ENCODE measurements around the gene RBM20. TPM values are rescaled to one million over a fixed set of nuclear protein-coding genes. Genes with fewer than 3 reads are reported as not detected.
A peak's percentile ranks its signal among the peaks of the same experiment; 100 is the strongest.

The RBM20 gene
- total and polyA plus RNA-seq, 5 experiments from 2014 or later: 0.20 to 0.93 (median 0.49) TPM

DNA sequence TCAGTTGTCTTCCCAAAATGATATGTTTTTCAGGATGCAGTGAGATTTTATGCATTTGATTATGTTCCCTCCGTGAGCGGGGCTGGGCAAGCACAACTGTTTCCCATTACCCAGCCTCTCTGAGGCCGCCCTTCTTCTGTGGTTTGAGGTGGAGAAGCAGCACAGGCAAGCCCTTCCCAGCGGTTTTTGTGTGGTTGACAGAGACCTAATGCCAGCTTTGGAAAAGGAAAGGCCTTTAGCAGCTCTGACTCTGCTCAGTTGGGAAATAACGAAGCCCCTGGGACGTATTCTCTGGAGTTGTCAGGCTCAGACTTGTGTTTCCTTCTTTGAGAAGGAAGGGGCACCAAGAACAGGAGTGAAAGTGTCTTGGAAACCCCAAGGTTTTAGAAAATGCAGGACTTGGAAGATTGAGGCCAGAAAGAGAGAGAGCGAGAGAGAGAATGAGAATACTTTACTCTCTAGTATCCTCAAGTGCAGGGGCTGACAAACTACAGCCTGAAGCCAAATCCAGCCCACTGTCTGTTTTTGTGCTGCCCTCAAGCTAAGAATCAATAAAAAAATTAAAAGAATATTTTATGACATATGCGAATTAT, 207.0 kb downstream of the RBM20 start:
- POLR2A ChIA-PET: interaction anchor here (1.0 to 5.3 kb wide), 7 partner anchors 8 to 33 kb away, joined by 3 to 44 read pairs (median 5); partner anchors contain the start of gene PDCD4
- peak; percentile 57 to 64 for ATAC-seq
- no peak for DNase-seq
- no peaks in the 10 kb centered on the region for H3K27me3 Mint-ChIP-seq
- peak overlapping the region in 9 of 10 donors; percentile 57 to 74 (median 67) for H3K4me3 Mint-ChIP-seq
- peaks cover 38 to 91% (median 84%) of the 10 kb centered on the region in 4 donors for H3K4me1 Mint-ChIP-seq
- peaks cover 0 to 1% (median 0%) of the 10 kb centered on the region in 9 donors for H3K9me3 Mint-ChIP-seq
- H3K36me3 Mint-ChIP-seq: no peaks in the 10 kb centered on the region
- H3K27ac Mint-ChIP-seq: peak overlapping the region in 9 of 10 donors; percentile 13 to 87 (median 61)

DNA sequence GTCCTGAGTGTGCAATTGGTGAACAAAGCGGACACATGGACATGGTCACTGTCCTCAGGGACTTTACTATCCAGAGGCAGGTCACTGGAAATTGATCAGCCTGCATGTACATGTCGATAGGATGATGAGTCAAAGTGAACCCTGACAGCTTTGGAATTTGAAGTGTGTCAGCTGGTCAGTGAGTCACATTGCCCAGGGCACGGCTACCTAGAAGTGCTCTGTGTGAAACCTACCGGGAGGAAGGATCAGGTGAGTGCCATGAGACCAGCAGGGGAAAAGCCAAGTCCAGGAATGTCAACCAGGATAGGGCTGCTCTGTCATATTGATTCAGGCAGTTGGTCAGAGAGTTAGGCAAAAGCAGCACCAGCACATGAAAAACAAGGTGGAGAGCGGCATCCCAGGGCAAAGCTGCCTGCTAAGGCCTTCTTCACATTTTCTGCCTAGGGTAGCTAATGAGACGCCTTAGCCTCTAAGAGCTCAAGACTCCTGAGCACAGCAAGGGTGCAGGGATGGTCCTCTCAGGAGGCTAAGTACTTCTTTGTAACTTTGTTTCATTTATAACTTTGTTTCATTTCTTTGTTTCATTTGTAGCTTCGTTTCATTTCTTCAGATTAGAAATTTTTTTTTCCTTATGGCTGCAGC, 208.2 kb downstream of the RBM20 start:
- peak overlapping the region; percentile 60 to 87 (median 73) for H3K27ac Mint-ChIP-seq
- H3K9me3 Mint-ChIP-seq: peaks cover 0 to 1% (median 0%) of the 10 kb centered on the region in 9 donors
- ATAC-seq (peak; percentile 22 to 42), DNase-seq (no peak)
- POLR2A ChIA-PET: interaction anchor here (0.6 to 5.3 kb wide), 9 partner anchors 9 to 48 kb away, joined by 3 to 44 read pairs (median 7); no protein-coding TSS in a partner anchor
- H3K4me1 Mint-ChIP-seq: peaks cover 34 to 83% (median 76%) of the 10 kb centered on the region in 4 donors
- H3K4me3 Mint-ChIP-seq: peak overlapping the region; percentile 2 to 75 (median 58)
- no peaks in the 10 kb centered on the region for H3K36me3 Mint-ChIP-seq
- H3K27me3 Mint-ChIP-seq: no peaks in the 10 kb centered on the region

DNA sequence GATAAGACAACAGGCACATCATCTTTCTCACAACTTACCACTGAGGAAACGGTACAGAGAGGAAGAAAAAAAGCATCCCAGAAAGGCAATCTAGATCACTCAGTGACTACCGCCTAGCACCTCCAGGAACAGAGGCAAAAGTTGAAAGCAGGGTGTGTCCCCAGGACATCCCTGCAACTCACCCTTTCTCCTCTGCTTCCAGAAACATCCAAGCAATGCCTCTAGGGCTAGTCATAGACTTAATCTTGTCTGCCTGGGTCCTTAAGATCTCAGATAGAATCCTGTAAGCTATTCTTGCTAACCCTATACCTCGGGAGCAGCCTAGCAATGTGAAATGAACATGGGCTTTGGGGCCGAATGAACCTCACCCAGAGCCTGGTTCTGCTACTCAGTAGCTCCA, 208.8 kb downstream of the RBM20 start:
- Mint-ChIP-seq H3K4me3 (peak overlapping the region; percentile 2 to 75 (median 58)), H3K36me3 (no peaks in the 10 kb centered on the region), H3K4me1 (peaks cover 36 to 85% (median 80%) of the 10 kb centered on the region in 4 donors), H3K27me3 (no peaks in the 10 kb centered on the region), H3K9me3 (peaks cover 0 to 1% (median 0%) of the 10 kb centered on the region in 9 donors), H3K27ac (peak overlapping the region; percentile 35 to 87 (median 72))
- ATAC-seq: peak; percentile 29 to 52
- no peak for DNase-seq
- POLR2A ChIA-PET: interaction anchor here (0.9 to 5.3 kb wide), 7 partner anchors 8 to 49 kb away, joined by 3 to 44 read pairs (median 12); no protein-coding TSS in a partner anchor

DNA sequence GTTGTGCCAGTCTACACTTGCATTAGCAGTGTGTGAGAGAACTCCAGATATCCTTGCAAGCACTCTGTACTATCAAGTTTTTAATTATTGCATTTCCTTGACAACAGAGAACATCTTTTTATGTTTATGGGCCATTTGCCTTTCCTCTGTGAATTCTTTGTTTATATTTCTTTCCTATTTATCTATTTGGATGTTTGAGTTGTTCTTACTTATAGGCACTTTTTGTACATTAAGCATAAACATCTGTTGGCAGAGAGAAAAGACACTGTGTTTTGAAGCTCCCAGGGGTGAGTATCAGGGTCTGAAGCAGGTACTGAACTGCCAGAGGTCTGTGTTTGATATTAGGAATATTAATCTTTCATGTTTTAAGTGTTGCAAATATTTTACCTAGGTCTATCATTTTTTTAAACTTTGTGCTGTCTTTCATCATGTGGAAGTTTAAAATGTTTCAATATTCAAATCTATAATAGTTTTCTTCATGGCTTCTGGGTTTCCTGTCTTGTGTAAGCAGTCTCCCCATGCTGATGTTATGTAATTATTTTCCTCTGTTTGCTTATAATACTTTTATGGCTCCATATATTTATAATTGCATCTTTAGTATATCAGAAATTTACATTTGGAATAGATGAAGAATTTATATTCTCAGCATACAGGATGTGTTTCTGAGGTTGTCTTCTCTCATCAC, 209.9 kb downstream of the RBM20 start:
- Mint-ChIP-seq H3K27me3 (no peaks in the 10 kb centered on the region), H3K36me3 (no peaks in the 10 kb centered on the region), H3K27ac (peak overlapping the region in 8 of 10 donors; percentile 15 to 87 (median 50)), H3K9me3 (peaks cover 0 to 1% (median 0%) of the 10 kb centered on the region in 9 donors), H3K4me3 (peak overlapping the region in 4 of 10 donors; percentile 13 to 66 (median 24)), H3K4me1 (peaks cover 38 to 87% (median 86%) of the 10 kb centered on the region in 4 donors)
- DNase-seq (no peak), ATAC-seq (no peak)
- POLR2A ChIA-PET: interaction anchor here (1.1 to 5.3 kb wide), 4 partner anchors 11 to 25 kb away, joined by 3 to 44 read pairs (median 14); no protein-coding TSS in a partner anchor

DNA sequence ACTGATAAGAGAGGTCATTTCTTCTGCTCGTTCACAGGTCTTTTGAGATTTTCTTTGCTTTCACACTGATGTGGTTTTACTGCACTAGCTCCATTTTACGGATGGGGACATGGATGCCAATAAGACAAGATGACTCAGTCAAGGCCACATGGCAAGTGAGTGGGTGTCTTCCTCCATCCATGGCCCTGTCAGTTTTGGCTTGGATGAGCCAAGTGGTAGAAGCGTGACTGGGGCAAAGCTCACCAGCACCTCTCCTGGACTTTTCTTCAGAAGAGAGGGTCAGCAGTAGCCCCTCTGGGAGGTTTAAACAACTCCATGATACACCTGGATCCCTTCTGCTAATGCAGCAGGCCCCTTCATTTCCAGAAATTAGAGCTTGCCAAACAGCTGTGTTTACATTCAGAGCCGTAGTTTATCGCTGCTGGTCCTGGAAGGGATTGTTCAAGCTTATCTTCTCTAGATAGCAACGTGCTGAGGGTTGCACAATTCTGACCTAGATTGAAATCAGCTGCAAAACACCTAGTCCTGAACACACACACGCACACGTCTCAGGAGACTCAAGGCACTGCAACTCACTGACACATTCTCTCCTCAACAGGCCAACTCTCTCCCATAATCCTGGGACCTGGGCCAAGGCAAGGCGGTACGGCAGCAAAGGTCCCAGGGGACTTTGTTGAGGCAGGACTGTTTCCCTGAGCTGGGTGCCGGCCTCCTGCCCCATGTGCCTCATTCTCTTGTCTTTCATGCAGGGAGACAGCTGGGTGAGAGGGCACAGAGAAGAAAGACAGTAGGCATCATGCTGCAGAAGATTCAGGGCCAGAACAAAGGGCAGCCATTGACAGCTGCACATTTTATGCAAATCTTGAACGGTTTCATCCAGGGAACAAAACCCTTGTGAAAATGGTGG, 213.4 kb downstream of the RBM20 start:
- no peaks in the 10 kb centered on the region for H3K36me3 Mint-ChIP-seq
- H3K9me3 Mint-ChIP-seq: peaks cover 0 to 1% (median 0%) of the 10 kb centered on the region in 9 donors
- H3K4me3 Mint-ChIP-seq: peak overlapping the region in 8 of 10 donors; percentile 37 to 67 (median 45)
- H3K4me1 Mint-ChIP-seq: peaks cover 39 to 90% (median 86%) of the 10 kb centered on the region in 4 donors
- peak overlapping the region; percentile 49 to 100 (median 98) for H3K27ac Mint-ChIP-seq
- POLR2A ChIA-PET: interaction anchor here (0.6 to 6.8 kb wide), 8 partner anchors 8 to 54 kb away, joined by 3 to 87 read pairs (median 20); partner anchors contain the start of gene PDCD4
- ATAC-seq (no peak), DNase-seq (no peak)
- no peaks in the 10 kb centered on the region for H3K27me3 Mint-ChIP-seq

DNA sequence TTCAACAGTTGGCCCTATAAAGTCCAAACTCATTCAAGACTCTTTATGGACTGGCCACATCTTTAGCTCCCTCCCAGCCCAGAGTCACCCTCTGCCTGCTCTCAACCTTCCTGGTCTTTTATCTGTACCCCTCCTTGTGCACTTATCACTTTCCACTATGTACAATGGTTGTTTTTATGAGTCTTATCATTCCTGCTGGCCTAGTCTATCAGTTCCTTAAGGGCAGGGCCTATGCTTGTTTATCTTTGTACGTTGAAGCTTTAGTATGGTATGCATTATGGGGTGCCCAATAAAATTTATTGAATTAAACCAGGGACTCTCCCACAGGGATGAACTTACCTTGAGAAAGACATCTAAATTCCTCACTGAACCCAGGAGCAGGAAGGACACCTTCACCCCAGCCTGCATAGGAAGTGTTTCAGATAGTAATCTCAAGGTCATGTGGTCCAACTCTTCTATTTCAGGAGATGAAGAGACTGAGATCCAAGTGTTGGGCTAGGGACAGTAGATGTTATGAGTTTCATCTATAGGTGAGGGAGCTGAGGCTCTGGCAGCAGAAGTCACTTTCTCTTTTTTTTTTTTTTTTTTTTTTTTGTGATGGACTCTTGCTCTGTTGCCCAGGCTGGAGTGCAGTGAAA, 214.3 kb downstream of the RBM20 start:
- Mint-ChIP-seq H3K27ac (peak overlapping the region; percentile 49 to 100 (median 98)), H3K27me3 (no peaks in the 10 kb centered on the region), H3K4me3 (peak overlapping the region; percentile 12 to 78 (median 53)), H3K36me3 (no peaks in the 10 kb centered on the region), H3K4me1 (peaks cover 41 to 90% (median 86%) of the 10 kb centered on the region in 4 donors), H3K9me3 (peaks cover 0 to 1% (median 0%) of the 10 kb centered on the region in 9 donors)
- ATAC-seq (no peak), DNase-seq (no peak)
- POLR2A ChIA-PET: interaction anchor here (0.6 to 6.8 kb wide), 9 partner anchors 7 to 55 kb away, joined by 3 to 87 read pairs (median 10); partner anchors contain the start of gene PDCD4

DNA sequence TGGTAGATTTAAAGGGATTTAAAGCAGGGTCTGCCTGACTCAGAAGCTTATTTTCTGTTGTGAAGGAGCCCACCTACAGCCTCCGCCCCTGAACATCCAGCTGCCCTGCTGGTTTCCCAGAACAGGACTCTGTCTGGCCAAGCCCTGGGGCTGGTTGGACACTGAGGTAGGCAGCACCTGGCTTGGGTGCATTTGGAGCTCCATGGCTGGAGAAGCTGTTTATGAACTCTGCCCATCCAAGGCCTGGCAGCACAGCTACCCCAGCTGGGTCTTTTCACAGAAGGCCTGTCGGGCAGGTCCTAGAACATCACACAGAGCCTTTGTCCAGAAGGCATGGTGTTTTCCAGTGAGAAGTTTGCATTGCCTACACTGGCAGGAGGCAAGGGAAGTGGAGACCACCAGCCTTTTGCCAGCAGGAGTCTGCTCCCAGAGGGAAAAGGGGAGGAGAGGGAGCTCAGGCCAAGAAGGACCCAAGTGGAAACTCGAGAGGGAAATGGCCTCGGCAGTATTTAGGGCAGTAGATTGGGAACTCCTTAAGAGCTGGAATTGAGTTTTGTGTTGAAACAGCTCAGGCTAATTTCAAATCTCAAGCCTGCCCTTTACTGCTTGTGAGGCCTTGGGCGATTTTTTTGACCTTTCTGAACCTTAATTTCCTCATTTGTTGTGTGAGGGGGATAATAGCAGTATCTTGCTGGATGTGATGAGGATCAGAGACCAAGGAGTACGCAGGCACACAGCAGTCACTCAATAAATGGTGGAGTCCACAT, 215.3 kb downstream of the RBM20 start:
- ATAC-seq: no peak

DNA sequence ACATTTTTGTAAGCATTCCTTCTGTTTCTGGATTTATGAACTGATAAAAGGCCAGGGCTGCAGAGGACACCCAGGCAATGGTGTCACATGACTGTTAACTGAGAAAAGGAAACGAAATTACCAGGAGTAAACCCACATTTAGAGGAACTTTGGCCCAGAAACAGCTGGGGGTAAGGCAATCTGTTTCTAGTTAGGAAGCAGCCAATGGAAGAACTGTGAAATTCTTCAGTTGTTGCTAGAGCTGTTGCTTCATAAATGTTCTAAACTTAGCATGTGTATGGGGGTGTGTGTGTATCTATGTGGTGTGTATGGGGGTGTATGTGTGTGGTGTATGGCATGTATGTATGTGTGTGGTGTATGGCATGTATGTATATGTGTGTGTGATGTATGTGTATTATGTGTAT, 215.8 kb downstream of the RBM20 start:
- Mint-ChIP-seq H3K27me3 (no peaks in the 10 kb centered on the region), H3K36me3 (no peaks in the 10 kb centered on the region), H3K4me1 (peaks cover 48 to 90% (median 88%) of the 10 kb centered on the region in 4 donors), H3K9me3 (peaks cover 0 to under 1% (median 0%) of the 10 kb centered on the region in 9 donors), H3K4me3 (peak overlapping the region in 9 of 10 donors; percentile 11 to 77 (median 66)), H3K27ac (peak overlapping the region; percentile 94 to 100 (median 98))
- ATAC-seq (no peak), DNase-seq (no peak)
- POLR2A ChIA-PET: interaction anchor here (1.1 to 6.8 kb wide), 7 partner anchors 9 to 57 kb away, joined by 3 to 87 read pairs (median 30); partner anchors contain the start of gene PDCD4

More for the DNA sequence above, 215.3 kb downstream of the RBM20 start:
- Mint-ChIP-seq H3K27me3 (no peaks in the 10 kb centered on the region), H3K27ac (peak overlapping the region; percentile 94 to 100 (median 98)), H3K36me3 (no peaks in the 10 kb centered on the region), H3K4me3 (peak overlapping the region in 9 of 10 donors; percentile 11 to 77 (median 65)), H3K4me1 (peaks cover 45 to 90% (median 86%) of the 10 kb centered on the region in 4 donors), H3K9me3 (peaks cover 0 to 1% (median 0%) of the 10 kb centered on the region in 9 donors)
- POLR2A ChIA-PET: interaction anchor here (1.1 to 6.8 kb wide), 8 partner anchors 9 to 56 kb away, joined by 3 to 87 read pairs (median 20); partner anchors contain the start of gene PDCD4
- DNase-seq: no peak

DNA sequence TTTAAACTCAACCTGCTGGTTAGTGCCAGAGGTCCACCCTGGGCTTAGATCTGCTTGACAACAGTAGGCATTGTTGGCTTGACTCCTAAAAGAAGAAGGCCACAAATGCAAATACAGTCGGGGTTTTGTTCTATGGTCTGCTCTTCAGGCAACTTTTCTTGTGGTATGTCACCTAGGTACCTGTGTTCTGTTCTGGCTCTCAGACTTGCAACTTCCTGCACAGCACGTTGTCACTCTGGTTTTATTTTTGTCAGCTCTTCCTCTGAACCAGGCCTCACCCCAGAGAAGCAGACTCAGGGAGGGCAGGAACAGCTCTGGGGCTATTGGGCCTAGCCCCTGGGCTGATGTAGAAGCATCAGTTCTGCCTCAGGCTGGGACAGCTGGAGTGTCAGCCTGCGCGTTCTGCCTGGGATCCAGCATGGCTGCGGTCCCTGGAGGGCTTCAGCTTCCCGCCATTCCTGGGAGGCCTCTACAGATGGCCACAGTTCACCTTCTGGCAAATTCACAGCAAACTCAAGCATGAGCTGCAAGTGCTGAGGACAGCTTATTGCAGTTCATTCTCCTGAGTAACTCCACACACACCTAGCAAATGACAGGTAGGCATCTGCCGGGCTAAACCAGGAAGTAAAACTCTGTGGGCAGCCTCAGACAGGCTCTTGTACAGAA, 216.6 kb downstream of the RBM20 start:
- Mint-ChIP-seq H3K27ac (peak overlapping the region; percentile 94 to 100 (median 98)), H3K27me3 (no peaks in the 10 kb centered on the region), H3K4me1 (peaks cover 53 to 90% (median 88%) of the 10 kb centered on the region in 4 donors), H3K9me3 (no peaks in the 10 kb centered on the region), H3K36me3 (no peaks in the 10 kb centered on the region), H3K4me3 (peak overlapping the region; percentile 43 to 77 (median 66))
- ATAC-seq (peak; percentile 74), DNase-seq (peak in 9 of 10 donors; percentile 40 to 86 (median 76))
- POLR2A ChIA-PET: interaction anchor here (0.8 to 6.8 kb wide), 10 partner anchors 9 to 67 kb away, joined by 3 to 87 read pairs (median 12); partner anchors contain the start of genes BBIP1, PDCD4 and SHOC2

DNA sequence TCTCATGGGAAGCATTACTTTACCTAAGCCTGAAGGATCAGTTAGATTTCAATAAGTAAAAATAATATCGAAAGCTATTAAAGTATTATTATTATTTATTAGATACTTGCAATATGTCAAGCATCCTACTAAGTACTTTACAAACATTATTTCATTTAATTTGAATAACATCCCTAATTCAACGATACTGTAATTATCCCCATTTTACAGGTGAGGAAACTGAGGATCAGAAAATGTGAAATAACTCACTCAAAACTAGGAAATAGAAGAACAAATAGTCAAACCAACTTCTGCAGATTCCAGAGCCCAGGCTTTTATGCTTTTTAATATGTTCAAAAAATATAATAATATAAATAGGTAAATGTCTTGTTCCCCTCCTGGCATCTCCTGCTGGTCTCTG, 217.3 kb downstream of the RBM20 start:
- Mint-ChIP-seq H3K4me3 (peak overlapping the region in 7 of 10 donors; percentile 51 to 77 (median 66)), H3K9me3 (no peaks in the 10 kb centered on the region), H3K27ac (peak overlapping the region; percentile 94 to 100 (median 99)), H3K27me3 (no peaks in the 10 kb centered on the region), H3K4me1 (peaks cover 57 to 94% (median 91%) of the 10 kb centered on the region in 4 donors), H3K36me3 (no peaks in the 10 kb centered on the region)
- ATAC-seq (no peak), DNase-seq (no peak)
- POLR2A ChIA-PET: interaction anchor here (0.6 to 6.8 kb wide), 8 partner anchors 8 to 58 kb away, joined by 4 to 87 read pairs (median 23); partner anchors contain the start of gene PDCD4

Measured in naive thymus-derived CD8-positive, alpha-beta T cell (primary cell).